Esophagus muscularis mucosa (tissue), 3 donors: ENCODE data around the gene DEPDC7.

Experiments
- POLR2A ChIP-seq: fragments of 450-650 bp; IDR thresholded peaks from one replicate; pipeline ENCODE4 v1.6.1; 2017; ENCODE audit warnings: antibody characterized with exemption, moderate library complexity, mild to moderate bottlenecking, low read depth
- POLR2AphosphoS5 ChIP-seq, 2 donors: sonication (generic); formaldehyde crosslinking; IDR thresholded peaks; one replicate each; pipeline ENCODE4 v1.6.1; 2017; ENCODE audit warnings: antibody characterized with exemption in 2 of 2
- TF ChIP-seq, protein P1 (sequence below), 3 experiments: fragments of 200-600 bp in 2 of 3; fragments of 450-650 bp in 1 of 3; sonication (generic) in 2 of 3; IDR thresholded peaks; one replicate each; pipeline ENCODE4 v1.5.1; 2017 to 2019; ENCODE audit warnings: antibody characterized with exemption in 3 of 3, mild to moderate bottlenecking in 2 of 3, moderate library complexity in 1 of 3

DNA sequence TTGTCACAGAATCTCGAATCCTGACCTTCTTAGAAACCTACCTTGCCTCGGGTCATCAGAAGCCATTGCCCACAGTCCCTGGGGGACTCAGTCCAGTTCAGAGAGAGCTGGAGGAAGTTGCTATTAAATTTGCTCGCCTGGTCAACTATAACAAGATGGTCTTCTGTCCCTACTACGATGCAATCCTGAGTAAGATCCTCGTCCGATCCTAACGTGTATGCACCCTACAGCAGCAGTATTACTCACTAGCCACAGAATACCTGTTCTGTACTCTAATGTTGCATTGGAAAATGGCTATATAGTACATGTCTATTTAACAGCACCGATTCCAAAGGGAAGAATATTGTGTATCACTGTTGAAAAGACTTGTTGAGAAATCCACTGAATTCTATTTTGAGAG lies 56.8 kb downstream of the DEPDC7 start:
- no peak for TF ChIP-seq POLR2A
- TF ChIP-seq, protein P1, sequence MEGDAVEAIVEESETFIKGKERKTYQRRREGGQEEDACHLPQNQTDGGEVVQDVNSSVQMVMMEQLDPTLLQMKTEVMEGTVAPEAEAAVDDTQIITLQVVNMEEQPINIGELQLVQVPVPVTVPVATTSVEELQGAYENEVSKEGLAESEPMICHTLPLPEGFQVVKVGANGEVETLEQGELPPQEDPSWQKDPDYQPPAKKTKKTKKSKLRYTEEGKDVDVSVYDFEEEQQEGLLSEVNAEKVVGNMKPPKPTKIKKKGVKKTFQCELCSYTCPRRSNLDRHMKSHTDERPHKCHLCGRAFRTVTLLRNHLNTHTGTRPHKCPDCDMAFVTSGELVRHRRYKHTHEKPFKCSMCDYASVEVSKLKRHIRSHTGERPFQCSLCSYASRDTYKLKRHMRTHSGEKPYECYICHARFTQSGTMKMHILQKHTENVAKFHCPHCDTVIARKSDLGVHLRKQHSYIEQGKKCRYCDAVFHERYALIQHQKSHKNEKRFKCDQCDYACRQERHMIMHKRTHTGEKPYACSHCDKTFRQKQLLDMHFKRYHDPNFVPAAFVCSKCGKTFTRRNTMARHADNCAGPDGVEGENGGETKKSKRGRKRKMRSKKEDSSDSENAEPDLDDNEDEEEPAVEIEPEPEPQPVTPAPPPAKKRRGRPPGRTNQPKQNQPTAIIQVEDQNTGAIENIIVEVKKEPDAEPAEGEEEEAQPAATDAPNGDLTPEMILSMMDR (IDR thresholded peaks at IDR 0.05) = no peak
- no peak for TF ChIP-seq POLR2AphosphoS5 (IDR thresholded peaks at IDR 0.05)
